ENCODE measurements around the gene COL24A1.
"Not testable (repeated sequence)": the region's sequence is repeated elsewhere in the genome, so short reads cannot be mapped to it uniquely, and the experiment has no call there.

Gene COL24A1

DNA sequence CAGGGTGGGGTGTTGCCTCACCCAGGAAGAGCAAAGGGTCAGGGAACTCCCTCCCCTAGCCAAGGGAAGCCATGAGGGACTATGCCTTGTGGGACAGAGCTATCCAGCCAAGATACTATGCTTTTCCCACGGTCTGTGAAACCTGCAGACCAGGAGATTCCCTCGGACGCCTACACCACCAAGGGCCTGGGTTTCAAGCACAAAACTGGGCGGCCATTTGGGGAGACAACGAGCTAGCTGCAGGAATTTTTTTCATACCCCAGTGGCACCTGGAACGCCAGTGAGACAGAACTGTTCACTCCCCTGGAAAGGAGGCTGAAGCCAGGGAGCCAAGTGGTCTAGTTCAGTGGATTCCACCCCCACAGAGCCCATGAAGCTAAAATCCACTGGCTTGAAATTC lies 84.7 kb downstream of the COL24A1 start:
- not testable (repeated sequence) for DNase-seq

DNA sequence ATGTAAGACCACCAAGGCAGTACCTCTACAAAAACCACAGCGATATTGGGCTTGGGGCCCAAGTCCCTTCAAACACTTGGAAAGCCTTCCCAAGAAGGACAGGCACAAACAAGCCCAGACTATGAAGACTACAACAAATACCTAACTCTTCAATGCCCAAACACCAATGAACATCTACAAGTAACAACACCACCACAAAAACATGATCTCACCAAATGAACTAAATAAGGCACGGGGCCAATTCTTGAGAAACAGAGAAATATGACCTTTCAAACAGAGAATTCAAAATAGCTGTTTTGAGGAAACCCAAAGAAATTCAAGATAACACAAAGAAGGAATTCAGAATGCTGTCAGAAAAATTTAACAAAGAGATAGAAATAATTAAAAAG lies 86.8 kb downstream of the COL24A1 start:
- DNase-seq, result no peak

DNA sequence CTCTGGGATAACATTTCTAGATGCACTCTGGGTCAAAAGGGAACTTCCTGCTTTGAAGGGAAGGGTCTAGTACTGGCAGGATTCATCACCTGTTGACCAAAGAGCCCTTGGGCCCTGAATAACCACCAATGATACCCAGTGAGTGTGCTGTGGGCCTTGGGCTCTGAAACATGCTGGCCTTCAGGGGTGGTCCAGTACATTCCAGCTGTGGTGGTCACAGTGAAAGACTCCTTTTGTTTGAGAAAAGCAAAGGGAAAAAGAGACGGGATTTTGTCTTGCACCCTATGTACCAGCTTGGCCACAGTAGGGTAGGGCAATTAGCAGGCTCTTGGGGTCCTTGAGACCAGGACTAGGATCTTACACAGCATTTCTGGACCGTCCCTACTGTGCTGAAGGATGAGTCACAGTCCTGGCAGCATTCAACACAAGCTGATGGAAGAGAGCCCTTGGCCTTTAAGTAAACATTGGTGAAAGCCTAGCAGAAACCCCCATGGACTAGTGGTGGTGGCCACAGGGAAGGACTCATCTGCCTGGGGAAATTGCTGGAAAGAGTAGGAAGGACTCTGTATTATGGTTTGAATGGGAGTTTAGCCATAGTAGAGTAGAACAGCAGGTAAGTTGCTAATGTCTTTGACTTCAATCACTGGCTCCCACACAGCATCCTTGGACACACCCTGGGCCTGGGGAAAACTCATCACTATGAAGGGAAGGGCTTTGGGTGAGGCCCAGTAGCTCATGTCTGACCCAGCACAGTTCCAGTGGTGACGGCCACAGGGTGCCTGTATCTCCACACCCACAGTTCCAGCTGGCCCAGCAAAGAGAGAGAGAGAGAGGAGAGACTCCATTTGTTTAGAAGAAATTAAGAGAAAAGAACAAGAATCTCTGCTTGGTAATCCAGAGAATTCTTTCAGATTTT lies 87.5 kb downstream of the COL24A1 start:
- DNase-seq, result no peak

DNA sequence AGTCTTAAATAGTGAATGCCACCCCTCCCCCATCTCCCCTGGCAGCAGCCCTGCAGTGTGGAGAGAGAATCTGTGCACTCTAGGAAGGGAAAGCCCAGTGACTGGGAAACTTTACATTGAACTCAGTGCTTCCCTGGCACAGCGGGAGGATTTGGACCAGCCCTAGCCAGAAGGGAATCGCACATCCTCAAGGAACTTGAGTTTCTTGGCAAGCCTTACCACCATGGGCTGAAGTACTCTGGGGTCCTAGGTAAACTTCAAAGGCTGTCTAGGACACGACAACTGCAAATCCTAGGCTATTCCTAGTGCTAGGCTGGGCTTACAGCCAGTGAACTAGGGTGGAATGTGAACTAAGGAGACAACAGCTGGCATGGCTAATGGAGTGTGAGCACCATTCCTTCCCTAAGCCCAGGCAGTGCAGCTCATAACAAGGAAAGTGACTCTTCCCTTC lies 88.3 kb downstream of the COL24A1 start:
- DNase-seq, result no peak

DNA sequence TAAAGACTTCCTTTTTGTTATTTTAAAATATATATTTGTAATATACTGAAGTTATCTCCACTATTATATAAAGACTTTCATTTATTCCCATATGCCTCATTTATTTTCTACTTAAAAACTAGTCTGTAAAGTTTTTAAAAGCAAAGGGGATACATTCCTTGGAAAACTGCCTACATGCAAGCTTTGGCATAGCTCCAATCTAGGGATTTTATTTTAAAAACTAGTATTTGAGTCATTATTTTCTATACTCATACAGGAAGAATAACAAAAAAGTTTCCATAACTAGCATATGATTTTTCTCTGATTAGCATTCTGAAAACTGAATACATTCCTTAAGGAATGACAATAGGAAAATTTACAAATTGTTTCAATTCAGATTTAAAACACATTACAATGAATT lies 88.9 kb downstream of the COL24A1 start:
- no peak for DNase-seq

DNA sequence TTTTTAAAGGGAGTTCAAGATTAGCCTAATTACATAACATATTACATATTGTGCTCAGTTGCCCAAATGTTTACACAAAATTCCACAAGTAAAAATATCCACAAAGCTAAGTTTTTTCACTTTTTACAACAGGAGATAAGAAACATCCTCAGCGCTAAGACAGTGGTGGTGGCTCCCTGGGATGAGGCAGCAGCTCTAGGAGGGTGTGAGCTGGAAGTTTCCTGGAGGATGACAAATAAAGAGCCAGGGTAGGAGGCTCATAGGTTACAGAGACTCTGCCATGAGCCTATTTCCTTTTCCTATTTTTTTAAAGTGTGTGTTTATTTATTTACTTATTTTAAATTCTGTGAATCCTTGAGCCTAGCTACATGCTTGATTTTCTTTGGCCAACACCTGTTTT lies 91.7 kb downstream of the COL24A1 start:
- DNase-seq, result no peak

DNA sequence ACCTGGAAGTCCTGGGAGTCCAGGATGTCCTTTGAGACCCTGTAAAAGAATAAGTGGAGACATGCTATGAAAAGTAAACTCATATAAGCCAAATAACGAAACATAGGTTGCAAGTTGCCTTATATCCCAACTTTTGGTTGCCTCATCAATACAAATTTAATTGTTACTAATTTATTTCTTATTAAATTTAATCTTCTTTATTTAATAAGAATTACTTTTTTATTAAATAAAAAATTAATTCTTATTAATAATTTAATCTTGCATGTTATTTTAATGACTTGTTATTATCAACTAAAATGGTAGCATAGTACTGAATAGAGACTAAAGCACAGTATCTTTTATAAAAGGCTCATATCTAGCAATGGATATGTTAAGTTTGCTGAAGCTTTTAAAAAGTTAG lies 92.9 kb downstream of the COL24A1 start:
- no peak for DNase-seq

DNA sequence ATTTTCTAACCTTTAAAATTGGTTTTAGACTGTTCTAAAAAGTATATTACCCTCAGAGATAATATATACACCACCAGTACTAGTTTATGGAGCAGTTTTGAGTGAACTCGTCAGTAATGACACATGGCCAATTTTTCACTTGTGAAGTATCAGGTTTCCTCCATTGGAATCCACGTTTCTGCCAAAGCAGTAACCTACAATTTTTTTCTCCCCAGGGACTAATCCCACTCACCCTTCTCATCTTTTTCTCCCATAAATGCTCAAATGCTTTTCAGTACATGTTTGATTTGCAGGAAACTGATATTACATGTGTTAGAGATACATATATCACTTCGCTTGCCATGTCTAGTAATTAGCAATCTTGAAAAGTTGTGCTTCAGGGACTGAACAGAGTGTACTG lies 94.1 kb downstream of the COL24A1 start:
- DNase-seq, result peak in 1 of 2 experiments; percentile 12

DNA sequence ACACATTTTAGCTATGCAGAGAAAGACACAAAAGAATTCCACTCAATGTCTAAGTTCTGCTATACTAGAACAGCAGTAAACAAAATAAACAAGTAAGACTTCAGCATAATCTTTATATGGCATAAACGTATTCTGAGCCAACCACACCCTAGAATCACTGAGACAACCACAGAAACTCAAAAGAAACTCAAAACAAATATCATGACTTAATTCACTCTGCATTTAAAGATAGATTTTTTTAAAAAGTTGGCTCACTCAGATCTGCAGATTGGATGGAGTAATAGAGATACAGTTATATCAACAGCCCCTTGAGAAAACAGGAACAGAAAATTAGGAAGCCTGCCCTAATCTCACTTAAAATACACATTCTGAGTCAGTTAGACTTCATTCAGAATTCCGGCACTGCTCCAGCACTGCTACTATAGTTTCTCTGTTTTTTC lies 95.0 kb downstream of the COL24A1 start:
- DNase-seq, result no peak

DNA sequence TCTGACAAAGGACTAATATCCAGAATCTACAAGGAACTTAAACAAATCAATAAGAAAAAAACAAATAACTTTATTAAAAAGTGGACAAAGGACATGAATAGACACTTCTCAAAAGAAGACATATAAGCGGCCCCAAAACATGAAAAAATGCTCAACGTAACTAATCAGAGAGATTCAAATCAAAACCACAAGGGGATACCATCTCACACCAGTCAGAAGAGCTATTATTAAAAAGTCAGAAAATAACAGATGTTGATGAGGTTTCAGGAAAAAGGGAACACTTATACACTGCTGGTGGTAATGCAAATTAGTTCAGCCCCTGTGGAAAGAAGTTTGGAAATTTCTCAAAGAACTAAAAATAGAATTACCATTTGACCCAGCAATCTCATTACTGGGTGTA lies 102.2 kb downstream of the COL24A1 start:
- DNase-seq, result no peak

DNA sequence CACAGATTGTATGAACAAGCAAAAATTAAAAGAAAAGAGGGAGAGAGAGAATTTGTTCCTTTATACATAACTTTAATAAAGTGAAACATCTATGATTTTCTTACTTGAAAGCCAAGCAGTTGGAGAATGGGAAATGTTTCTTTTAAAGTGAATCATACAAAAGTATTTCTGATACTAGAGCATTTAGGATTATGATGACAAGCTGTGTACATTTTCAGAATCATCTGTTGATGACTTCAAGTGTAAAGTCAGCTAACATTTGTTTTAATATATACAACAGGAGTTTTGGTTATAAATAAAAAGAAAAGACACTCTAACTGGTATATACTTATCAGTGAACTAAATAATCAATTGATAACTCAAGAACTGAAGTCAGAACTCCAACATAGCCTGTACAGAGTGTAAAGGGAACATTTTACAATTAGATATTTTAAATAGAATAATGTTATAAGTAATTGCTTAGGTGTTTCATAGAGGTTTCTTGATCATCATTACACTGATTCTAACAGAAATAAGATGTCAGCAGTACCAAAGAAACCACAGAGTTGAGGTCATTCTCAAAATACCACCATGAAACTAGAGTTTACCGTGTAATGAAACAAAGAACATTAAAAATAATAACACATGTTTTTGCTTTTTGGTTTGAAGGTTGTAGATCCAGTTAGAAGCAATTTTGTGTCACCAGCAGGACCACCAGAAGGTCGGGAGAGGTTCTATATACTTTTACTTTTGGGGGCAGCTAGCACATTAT lies 103.4 kb downstream of the COL24A1 start:
- DNase-seq, result no peak

DNA sequence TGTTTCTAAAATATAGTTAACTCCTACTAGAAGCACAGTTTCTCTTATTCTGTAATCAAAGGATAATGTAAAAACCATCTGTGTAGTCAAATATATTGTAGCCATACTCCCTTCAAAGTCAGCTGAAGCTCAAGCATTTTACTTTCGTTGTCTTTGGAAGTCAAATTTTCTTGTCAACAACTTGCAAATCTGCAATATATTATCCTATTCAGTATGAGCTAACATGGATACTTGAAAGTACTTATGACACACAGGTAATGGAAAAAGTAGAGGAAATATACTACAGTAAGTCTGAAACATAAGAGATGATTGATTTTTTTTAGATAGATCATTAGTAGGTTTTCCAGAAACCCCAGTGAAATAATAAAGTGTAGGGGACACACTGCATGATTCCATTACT lies 121.5 kb downstream of the COL24A1 start:
- DNase-seq, result peak; percentile 58 to 71

DNA sequence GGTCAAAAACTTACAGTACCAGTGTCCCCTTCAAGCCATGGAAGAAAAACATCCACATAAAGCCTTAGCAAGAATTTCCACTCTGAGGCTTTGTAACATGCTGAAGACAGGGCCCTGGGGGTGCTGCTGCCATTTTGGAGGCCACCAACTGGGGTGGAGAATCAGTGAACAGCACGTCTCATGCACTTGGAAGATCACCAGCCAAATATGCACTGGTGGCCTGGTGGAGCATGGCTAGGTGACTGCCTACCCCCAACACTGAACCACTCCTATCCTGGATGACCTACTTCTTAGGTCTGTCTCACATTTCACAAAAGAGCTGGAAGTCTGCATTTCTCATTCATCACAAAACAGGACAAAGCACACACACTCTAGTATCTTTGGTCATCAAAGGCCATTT lies 126.4 kb downstream of the COL24A1 start:
- no peak for DNase-seq

DNA sequence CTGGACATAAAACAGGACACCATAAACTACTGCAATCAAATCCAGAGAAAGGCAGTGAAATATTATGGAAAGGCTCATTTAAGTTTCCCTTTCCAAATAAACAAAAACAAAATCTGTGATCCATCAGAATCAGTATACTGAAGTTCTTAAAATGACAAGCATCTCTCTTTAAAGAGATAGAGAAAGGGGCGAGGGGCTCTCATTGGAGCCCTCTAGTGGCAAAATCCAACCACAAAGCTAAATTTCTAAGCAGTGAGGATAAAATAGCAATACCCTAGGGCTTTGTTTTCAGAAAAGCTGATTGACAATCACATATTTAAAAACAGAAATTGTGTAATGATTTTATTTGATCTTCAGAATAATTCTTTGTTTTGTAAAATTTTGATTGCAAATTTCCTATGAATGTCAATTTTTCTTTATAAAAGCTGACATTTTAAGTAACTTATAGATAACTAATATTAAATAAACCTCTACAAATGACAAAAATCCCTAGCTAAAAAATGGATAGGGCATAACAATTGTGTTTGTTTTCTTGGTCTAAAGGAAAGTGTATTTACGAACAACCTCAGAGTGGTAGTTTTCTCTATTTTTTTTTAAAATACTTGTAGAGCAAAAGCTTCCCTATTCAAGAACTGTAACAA lies 138.2 kb downstream of the COL24A1 start:
- DNase-seq, result peak; percentile 7 to 56

DNA sequence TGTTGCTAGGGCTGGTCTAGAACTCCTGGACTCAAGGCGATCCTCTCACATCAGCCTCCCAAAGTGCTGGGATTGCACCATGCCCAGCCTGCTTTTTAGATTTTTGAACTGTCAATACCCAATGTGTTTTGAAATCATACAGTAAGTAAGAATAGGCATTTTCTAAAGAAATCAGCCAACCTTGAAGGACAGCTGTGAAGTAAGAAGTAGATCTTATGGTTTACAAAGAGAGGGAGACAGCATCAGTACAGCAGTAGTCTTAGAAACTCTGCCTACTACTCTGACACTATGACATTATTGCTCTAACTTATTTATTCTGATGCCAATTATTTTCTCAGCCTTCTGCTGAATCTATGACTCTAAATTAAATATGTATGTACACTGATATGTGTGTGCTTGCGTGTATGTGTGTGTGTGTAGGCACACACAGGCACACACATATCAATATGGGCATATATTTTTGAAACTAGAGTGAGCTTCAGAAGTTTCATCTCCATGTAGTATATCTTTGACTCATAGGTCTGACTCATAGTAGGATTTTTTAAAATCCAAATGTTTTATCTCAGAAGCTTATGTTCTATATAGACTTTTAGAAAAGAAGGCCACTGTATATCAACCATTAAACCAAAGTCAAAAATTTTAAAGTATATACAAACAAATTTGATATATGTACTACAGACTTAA lies 140.4 kb downstream of the COL24A1 start:
- no peak for DNase-seq

DNA sequence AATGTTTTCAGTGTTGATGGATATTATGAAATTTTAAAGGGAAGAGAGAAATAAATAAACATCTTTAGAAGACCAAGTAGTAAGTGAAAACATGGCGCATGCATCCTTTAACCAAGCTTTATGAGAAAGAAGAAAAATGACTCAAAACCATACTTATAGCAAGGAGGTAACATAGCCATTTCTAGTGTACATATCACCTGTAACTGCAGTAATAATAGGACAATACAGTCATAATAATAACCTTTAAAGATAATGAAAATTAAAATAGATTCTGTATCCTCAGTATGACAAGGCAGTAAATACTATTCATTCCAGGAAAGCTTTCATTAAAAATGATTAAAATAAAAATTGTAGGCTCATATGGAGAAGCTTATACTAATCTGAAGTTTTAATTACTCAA lies 141.2 kb downstream of the COL24A1 start:
- no peak for DNase-seq

DNA sequence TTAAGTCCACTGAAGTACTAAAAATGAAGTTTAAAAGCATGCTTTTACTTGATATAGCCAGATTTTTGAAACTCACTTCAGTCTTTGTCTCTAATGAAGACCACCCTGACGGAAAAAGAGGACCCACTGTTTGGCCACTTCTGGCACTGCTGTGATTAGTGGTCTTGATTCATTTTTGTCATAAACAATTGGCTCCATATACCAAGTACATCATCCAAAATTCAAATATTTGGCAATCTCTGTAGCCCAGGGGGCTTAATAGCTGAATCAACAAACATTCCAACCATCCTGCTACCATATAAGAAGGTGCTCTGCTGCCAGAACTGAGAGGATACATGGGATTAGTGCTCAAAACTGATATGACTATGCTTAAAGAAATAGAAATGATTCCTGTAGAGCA lies 156.0 kb downstream of the COL24A1 start:
- no peak for DNase-seq

DNA sequence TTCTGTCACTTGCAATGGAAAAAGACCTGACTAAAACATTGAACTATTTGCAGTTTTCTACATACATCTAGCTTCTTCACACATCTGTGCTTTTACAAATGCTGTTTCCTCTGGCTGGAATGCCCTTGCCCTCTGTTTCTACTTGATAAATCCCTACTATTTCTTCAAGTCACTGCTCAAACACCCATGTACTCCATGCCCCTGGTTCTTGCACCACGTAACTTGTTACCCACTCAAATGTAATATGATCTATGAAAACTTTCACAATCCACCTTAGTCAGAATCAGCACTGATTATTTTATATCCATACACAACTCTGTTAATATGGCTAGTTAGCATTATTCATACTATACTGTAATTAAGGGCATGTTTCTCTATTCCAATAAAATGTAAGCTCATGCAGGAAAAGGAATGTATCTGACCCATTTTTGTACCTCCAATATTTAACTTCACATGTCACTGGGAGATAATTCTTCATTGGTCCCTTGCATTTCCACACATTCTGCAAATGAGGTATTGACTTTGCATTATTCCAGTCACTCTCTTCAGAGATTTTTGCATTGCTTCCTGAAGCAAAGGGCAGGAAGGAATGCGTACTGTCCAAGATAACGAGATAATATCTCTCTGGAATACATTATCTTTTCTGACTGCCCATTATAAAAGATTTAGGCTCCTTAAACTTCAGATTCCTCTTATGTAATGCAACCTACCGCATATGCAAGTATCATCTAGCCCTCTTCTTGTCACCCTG lies 158.3 kb downstream of the COL24A1 start:
- no peak for DNase-seq

DNA sequence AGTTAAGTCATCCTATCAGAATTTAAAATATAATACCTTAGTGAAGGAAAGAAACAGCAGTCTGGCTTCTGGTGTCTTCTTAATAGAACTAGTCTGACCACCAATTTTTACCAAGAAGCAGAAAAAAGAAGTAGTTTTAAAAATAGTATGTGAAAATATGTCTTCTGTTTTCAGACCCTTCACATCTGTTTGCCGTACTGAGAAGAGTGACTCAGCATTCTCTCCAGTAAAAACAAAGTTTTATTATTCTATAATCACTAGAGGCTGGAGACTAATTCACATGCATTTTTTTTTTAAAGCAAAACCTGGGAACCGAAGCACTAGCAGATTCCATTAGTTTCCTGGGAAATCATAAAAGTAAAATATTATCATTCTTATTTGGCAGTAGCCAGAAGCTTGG lies 163.8 kb downstream of the COL24A1 start:
- DNase-seq, result no peak

DNA sequence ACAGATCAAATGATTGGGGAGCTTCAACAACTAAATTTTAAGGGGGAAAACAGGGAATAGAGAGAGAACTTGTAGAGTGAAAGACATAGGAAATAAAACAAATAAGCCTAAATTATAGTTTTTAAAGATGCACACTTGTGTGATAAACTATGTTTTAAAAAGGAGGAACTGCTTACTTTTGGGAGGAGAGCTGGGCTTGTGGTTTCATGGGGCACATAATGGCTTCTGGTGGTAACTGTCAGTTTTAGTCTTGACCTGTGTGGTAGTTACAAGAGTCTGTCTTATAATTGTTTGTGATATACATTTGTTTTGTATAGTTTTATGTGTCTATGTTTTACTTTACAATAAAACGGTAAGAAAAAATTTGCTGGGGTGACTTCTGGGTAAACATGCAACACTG lies 165.3 kb downstream of the COL24A1 start:
- no peak for DNase-seq

DNA sequence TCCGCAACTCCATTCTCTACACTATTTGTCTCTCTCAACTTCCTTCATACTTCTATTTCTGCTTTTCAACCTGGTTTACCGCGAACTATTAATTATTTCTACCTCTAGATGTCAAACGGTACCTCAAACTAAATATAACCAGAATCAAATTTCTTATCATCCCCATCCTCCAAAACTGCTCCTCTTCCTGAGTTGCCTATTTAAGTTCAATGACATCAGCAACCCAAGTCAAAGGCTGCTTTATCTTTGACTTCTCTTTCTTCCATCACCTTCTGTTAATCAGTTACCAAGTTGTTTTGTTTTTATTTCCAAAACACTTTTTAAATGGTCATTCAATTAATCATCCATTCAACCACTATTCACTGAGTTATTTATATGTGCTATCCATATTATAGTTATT lies 171.9 kb downstream of the COL24A1 start:
- DNase-seq, result no peak

DNA sequence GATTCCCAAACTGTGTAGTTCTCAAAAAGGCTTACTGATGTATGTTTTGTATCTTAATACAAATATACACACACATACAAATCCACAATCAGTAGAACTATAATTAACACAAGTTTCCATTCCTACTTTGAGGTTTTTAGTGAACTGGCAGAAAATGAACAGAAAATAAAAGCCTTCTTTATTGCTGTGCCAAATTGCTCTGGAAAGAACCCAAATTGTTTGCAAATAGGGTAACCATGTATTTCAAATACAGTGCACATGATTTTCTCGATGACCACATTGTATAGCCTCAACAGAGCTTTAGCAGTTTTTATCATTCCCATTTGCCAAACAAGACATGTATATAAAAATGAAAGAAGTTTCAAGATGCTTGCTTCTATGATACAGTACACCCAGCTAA lies 173.3 kb downstream of the COL24A1 start:
- DNase-seq, result no peak
